MM.1S (cell line): ENCODE data around the gene HARBI1.

Source experiments
- EZH2phosphoT487 ChIP-seq: fragments of 300-600 bp; sonication (generic); IDR thresholded peaks from 2 replicates; pipeline ENCODE4 v1.6.1; 2018; ENCODE audit warnings: antibody characterized with exemption, low read length
- TF ChIP-seq, protein P1 (sequence below): fragments of 300-600 bp; sonication (generic); IDR thresholded peaks from 2 replicates; pipeline ENCODE4 v1.5.1; 2016; ENCODE audit warnings: antibody characterized with exemption, low read length, mixed read lengths

DNA sequence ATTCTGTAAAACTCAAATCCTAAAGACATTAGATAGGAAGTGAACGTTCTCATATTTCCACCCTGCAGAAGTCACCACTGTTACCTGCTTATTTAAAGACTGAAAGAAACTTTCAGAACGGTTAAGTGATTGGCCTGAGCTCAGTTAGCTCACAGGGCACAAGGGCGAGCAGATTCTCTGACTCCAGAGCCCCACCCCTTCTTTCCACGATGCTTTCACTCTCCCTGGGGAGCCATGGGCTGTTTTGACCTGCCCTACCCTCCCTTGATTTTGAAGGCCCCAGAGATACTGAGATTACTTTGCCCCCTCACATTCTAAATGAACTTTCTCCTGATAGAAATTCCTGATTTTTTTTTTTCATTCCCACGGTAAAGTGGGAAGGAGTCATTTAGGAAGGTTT lies 49.5 kb upstream of the HARBI1 start:
- TF ChIP-seq, protein P1, sequence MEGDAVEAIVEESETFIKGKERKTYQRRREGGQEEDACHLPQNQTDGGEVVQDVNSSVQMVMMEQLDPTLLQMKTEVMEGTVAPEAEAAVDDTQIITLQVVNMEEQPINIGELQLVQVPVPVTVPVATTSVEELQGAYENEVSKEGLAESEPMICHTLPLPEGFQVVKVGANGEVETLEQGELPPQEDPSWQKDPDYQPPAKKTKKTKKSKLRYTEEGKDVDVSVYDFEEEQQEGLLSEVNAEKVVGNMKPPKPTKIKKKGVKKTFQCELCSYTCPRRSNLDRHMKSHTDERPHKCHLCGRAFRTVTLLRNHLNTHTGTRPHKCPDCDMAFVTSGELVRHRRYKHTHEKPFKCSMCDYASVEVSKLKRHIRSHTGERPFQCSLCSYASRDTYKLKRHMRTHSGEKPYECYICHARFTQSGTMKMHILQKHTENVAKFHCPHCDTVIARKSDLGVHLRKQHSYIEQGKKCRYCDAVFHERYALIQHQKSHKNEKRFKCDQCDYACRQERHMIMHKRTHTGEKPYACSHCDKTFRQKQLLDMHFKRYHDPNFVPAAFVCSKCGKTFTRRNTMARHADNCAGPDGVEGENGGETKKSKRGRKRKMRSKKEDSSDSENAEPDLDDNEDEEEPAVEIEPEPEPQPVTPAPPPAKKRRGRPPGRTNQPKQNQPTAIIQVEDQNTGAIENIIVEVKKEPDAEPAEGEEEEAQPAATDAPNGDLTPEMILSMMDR = no peak
- no peak for TF ChIP-seq EZH2phosphoT487
